GM12801 (cell line): Measurements from ENCODE around the gene PER3.

ENCODE experiments used
- TF ChIP-seq, protein P1 (sequence below): IDR thresholded peaks from one replicate; pipeline ENCODE4 v1.5.1; 2011; ENCODE audit warnings: control low read depth; ENCODE audit not compliant: insufficient read length; ENCODE audit errors: extremely low read depth

Gene PER3

DNA sequence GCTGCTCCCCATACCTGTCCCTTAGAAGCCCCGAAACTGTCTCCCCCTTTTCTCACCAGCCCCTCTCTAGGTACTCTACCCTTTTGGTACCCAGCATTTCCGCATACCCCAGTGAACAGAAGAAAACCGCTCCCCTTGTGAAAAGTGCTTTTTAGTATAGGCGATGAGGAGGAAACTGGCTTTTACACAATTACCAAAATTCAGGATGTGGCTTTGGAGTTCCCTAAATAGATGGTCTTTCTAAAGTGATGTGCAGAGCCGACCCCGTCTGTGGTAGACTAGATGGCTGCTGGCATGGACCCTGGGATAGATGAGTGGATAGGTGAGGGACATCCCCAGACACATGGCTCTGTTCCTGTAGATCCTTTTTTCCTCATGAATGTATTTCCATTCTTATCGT is 2.6 kb upstream of the PER3 start:
- TF ChIP-seq, protein P1, sequence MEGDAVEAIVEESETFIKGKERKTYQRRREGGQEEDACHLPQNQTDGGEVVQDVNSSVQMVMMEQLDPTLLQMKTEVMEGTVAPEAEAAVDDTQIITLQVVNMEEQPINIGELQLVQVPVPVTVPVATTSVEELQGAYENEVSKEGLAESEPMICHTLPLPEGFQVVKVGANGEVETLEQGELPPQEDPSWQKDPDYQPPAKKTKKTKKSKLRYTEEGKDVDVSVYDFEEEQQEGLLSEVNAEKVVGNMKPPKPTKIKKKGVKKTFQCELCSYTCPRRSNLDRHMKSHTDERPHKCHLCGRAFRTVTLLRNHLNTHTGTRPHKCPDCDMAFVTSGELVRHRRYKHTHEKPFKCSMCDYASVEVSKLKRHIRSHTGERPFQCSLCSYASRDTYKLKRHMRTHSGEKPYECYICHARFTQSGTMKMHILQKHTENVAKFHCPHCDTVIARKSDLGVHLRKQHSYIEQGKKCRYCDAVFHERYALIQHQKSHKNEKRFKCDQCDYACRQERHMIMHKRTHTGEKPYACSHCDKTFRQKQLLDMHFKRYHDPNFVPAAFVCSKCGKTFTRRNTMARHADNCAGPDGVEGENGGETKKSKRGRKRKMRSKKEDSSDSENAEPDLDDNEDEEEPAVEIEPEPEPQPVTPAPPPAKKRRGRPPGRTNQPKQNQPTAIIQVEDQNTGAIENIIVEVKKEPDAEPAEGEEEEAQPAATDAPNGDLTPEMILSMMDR, result no peak

GRCh38 chr1:7781923-7782495 is 2.1 kb upstream of the PER3 start:
- TF ChIP-seq, protein P1, result no peak

- TF ChIP-seq, protein P1, result no peak
Observed at GRCh38 chr1:7783178-7783711, 846 bp upstream of the PER3 start.

DNA sequence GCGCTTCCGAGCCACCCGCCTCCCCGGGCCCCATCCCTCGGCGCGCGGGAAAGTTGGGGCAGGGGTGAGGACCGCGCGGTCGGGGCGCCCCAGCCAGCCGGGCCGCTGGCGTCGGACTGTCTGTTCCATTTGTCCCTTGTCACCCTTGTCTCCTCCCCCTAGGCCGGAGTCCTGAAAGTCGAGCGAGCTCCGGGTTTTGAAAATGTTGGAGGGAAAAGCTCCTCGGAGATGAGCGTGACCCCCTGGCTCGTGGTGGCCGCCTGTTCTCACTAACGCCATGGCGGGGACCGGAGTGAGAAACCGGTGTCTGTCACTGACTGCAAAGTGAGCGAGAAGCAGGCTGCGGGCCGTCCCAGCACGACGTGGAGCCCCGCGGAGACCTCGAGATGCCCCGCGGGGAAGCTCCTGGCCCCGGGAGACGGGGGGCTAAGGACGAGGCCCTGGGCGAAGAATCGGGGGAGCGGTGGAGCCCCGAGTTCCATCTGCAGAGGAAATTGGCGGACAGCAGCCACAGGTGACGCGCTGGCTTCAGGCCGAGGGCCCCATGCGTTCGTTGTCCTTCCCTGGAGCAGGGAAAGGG is 491 bp downstream of the PER3 start:
- TF ChIP-seq, protein P1, result no peak

DNA sequence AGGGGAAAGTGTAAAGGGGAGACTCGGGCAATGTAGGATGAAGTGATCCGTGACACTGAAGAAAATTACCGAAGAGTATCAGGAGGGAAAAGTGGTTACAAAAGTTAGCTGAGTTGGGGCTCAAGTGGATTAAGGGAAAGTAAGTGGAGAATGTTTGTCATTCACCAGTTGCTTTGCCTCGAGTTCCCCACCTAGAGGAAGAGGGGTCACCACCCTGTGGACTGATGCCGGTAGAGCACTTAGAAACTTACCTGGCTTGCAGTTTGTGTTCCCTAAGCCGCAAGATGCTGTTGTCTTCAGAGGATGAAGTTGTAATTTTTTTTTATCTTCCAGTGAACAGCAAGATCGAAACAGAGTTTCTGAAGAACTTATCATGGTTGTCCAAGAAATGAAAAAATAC is 1.0 kb downstream of the PER3 start:
- TF ChIP-seq, protein P1, result no peak

GRCh38 chr1:7786795-7787194 is 2.7 kb downstream of the PER3 start:
- TF ChIP-seq, protein P1, result no peak

- TF ChIP-seq, protein P1, result no peak
Observed at GRCh38 chr1:7789828-7790227, 5.7 kb downstream of the PER3 start.
